Esophagus (tissue), 2 donors: ENCODE measurements around the gene ALKBH5. TPM values are rescaled to one million over a fixed set of nuclear protein-coding genes. Genes with fewer than 3 reads are reported as not detected.

ENCODE experiments used
- H3K27ac ChIP-seq, 2 donors: one replicate each; pipeline ENCODE4 v1.5.1; 2013; ENCODE audit warnings: low read depth in 2 of 2, mild to moderate bottlenecking in 2 of 2, inconsistent platforms in 1 of 2, low read length in 1 of 2, moderate library complexity in 1 of 2
- H3K27me3 ChIP-seq, 2 donors: one replicate each; pipeline ENCODE4 v1.6.1; 2013; ENCODE audit warnings: low read length in 2 of 2, control low read depth in 1 of 2, mild to moderate bottlenecking in 1 of 2; ENCODE audit not compliant: insufficient read depth in 2 of 2, control insufficient read depth in 1 of 2
- H3K36me3 ChIP-seq, 2 donors: one replicate each; pipeline ENCODE4 v1.6.1; 2013; ENCODE audit warnings: low read length in 1 of 2; ENCODE audit not compliant: control insufficient read depth in 2 of 2, insufficient read depth in 2 of 2
- H3K4me1 ChIP-seq, 2 donors: one replicate each; pipeline ENCODE4 v1.6.1; 2013; ENCODE audit warnings: low read length in 1 of 2; ENCODE audit not compliant: control insufficient read depth in 2 of 2, insufficient read depth in 2 of 2
- H3K4me3 ChIP-seq, 2 donors: one replicate each; pipeline ENCODE4 v1.5.1; 2013; ENCODE audit warnings: low read length in 2 of 2, mild to moderate bottlenecking in 2 of 2, low read depth in 1 of 2, moderate library complexity in 1 of 2
- H3K9me3 ChIP-seq, 2 donors: one replicate each; pipeline ENCODE4 v1.6.1; 2013; ENCODE audit warnings: mild to moderate bottlenecking in 2 of 2, low read depth in 1 of 2, low read length in 1 of 2, moderate library complexity in 1 of 2; ENCODE audit not compliant: control insufficient read depth in 2 of 2, insufficient read depth in 1 of 2
- WGBS, 2 donors: extraction: QIAGEN DNeasy Blood & Tissue Kit; methylation state at CpG; one replicate each; pipeline ENCODE4 v1.1.7; 2013; 5-methylcytosine and 5-hydroxymethylcytosine counted together
- polyA plus RNA-seq, 2 donors: library from polyadenylated mRNA; stranded (reverse); fragments of 200-250 nt; gene quantifications; one replicate each; pipeline ENCODE4 v1.2.3, GENCODE V29; 2013
- donor health status: healthy with polysubstance abuse.
- donor health status: Bipolar disorder and iron deficiency.

Gene ALKBH5
- polyA plus RNA-seq, 2 donors: 19.4 to 20.4 TPM

GRCh38 chr17:18251204-18251603 lies 67.6 kb downstream of the ALKBH5 start:
- no peak overlapping the region for H3K4me3 ChIP-seq
- no peaks in the 10 kb centered on the region for H3K9me3 ChIP-seq
- H3K36me3 ChIP-seq: peaks cover 15 to 68% of the 10 kb centered on the region in 2 donors
- H3K27ac ChIP-seq: no peak overlapping the region
- H3K4me1 ChIP-seq: peaks cover 0 to 21% of the 10 kb centered on the region in 2 donors
- 79 to 81% methylated on average over 15 of the region's 15 CpGs for WGBS, 2 donors
- no peaks in the 10 kb centered on the region for H3K27me3 ChIP-seq

DNA sequence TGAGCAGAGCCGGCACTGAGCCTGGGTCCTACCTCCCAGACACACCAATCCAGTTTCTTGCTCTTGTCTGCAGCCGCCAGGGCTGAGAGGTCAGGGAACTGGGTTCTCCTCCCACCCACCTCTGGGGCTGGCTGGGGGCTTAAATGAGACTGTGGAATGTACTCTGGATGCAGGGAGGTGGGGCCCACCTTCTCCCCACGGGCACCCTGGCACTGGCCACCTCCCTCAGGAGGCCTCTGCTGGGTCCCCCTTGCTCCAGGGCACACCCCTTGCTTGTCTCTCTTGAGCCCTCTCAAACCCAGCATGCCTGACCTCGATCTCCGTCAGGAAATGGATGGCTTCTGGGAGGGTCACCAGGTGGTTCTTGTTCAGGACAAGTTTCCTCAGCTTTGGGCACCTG lies 68.5 kb downstream of the ALKBH5 start:
- peaks cover 15 to 66% of the 10 kb centered on the region in 2 donors for H3K36me3 ChIP-seq
- no peaks in the 10 kb centered on the region for H3K27me3 ChIP-seq
- WGBS, 2 donors: 78 to 83% methylated on average over 5 of the region's 5 CpGs
- no peak overlapping the region for H3K27ac ChIP-seq
- peaks cover 0 to 22% of the 10 kb centered on the region in 2 donors for H3K4me1 ChIP-seq
- no peaks in the 10 kb centered on the region for H3K9me3 ChIP-seq
- H3K4me3 ChIP-seq: no peak overlapping the region

GRCh38 chr17:18253187-18253884 lies 69.7 kb downstream of the ALKBH5 start:
- no peak overlapping the region for H3K27ac ChIP-seq
- no peaks in the 10 kb centered on the region for H3K27me3 ChIP-seq
- no peak overlapping the region for H3K4me3 ChIP-seq
- WGBS, 2 donors: 64 to 74% methylated on average over 16 of the region's 16 CpGs
- no peaks in the 10 kb centered on the region for H3K9me3 ChIP-seq
- H3K36me3 ChIP-seq: peaks cover 15 to 63% of the 10 kb centered on the region in 2 donors
- peaks cover 0 to 18% of the 10 kb centered on the region in 2 donors for H3K4me1 ChIP-seq

DNA sequence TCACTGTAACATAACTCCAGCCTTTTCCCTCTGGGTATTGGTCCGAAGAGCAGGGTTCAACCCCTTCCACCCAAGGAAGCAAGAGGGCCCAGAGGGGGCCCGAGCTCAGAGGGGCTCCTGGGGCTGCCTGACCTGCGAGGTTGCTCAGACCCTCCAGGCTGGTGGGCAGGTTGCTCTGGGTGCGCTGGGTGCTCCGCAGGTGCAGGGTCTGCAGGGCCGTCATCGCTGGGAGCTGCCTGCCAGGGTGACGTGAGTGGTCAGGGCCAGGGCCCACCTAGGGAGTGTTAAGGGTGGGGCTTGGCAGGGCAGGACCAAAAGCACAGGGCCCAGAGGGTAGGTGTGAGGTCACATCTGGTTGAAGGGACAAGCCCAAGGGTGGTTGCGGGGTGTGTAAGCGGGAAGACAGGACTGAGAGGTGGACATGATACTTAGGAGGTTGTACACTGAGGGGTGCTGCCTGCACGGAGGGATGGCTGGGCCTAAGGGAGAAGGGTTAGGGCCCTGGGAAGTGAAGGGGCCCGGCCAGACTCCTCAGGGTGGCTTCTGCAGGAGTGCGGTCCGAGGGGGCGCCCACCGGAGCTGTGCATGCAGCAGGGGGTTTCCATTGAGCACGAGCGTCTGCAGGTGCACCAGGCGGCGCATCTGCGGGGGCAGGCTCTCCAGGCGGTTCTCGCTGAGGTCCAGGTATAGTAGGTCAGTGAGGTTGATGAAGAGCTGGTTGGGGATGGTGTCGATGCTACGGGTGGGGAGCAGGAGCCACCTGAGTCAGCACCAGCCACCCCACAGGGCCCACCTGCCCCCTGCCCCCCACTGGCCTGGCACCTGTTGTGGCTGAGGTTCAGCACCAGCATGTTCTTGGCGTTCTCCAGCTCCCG lies 70.6 kb downstream of the ALKBH5 start:
- Histone ChIP-seq H3K9me3 (no peaks in the 10 kb centered on the region), H3K36me3 (peaks cover 13 to 57% of the 10 kb centered on the region in 2 donors), H3K27ac (no peak overlapping the region), H3K4me1 (peaks cover 0 to 18% of the 10 kb centered on the region in 2 donors), H3K4me3 (no peak overlapping the region), H3K27me3 (no peaks in the 10 kb centered on the region)
- 91 to 93% methylated on average over 27 of the region's 27 CpGs for WGBS, 2 donors

DNA sequence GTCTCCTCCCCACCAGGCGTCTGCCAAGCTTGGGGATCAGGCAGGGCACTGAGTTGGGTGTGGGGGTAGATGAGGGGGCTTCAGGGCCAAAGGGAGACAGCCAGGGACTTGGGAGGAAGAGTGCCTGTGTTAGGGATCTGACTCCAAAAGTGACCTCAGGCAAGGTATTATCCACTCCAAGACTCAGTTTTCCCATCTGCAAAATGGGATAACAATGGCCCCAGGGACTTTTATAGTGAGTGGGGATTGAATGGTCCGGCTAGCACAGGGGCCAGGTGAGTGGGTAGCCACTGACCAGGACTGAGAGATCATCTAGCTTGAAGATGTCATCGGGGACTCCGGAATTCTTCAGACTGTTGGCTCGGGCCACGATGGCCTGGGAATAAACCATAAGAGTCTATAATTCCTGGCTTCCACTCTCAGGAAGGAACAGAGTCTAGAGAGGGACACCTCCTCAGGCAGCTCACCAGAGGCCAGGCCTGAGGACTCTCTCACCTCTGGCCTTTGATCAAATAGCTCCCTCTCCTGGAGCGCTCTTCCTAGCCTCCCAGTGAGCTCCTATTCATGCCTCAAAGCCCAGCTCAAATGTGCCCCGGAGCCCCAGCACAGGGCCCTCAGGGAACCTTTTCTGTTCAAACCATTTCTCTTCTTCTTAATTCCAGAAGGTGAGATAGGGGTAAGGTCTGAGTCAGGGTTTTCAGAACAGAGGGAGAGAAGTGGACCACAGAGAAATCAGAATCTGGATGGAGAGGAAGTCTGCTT lies 71.4 kb downstream of the ALKBH5 start:
- 95 to 97% methylated on average over 8 of the region's 8 CpGs for WGBS, 2 donors
- peaks cover 12 to 55% of the 10 kb centered on the region in 2 donors for H3K36me3 ChIP-seq
- H3K4me1 ChIP-seq: peaks cover 0 to 21% of the 10 kb centered on the region in 2 donors
- no peaks in the 10 kb centered on the region for H3K9me3 ChIP-seq
- H3K4me3 ChIP-seq: no peak overlapping the region
- no peak overlapping the region for H3K27ac ChIP-seq
- no peaks in the 10 kb centered on the region for H3K27me3 ChIP-seq

DNA sequence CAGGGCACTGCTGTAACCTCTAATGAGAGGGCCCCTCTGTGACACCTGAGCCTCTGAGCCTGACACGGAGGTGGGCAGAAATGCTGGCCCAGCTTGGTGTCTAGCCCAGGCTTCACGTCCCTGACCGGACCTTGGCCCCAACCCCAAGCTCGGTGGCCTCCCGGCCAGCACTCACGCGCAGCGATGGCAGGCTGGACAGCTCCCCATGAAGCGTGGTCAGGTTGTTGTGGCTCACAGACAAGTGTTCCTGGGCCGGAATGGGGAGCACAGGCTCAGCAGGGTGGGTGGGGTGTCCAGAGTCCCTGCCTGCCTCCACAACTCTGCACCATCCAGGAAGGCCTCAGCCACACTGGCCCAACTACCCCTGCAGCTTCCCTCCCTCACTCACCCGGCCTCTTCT lies 72.7 kb downstream of the ALKBH5 start:
- Histone ChIP-seq H3K36me3 (peaks cover 12 to 43% of the 10 kb centered on the region in 2 donors), H3K4me3 (no peak overlapping the region), H3K9me3 (no peaks in the 10 kb centered on the region), H3K4me1 (peaks cover 0 to 20% of the 10 kb centered on the region in 2 donors), H3K27ac (no peak overlapping the region), H3K27me3 (no peaks in the 10 kb centered on the region)
- WGBS, 2 donors: 82 to 86% methylated on average over 11 of the region's 11 CpGs

DNA sequence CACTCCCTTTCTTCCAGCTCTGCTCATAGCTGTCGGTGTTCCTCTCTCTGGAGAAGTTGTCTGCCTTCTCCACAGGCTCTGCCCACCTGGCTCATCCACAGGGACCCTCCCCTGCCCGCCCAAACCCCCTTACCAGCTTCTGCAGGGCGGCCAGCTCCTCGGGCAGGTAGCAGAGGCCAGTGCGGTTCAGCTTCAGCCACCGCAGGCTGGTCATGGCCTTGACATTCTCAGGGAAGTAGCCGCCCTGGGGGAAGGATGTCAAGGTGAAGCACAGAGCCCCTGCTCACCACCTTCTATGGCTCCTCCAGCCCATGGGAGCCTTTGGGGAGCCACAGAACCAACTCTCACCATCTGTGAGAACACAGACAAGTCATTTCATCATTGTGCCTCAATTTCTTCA lies 73.1 kb downstream of the ALKBH5 start:
- 82 to 83% methylated on average over 7 of the region's 7 CpGs for WGBS, 2 donors
- H3K27me3 ChIP-seq: no peaks in the 10 kb centered on the region
- no peaks in the 10 kb centered on the region for H3K9me3 ChIP-seq
- H3K27ac ChIP-seq: no peak overlapping the region
- H3K36me3 ChIP-seq: peaks cover 10 to 40% of the 10 kb centered on the region in 2 donors
- H3K4me1 ChIP-seq: peaks cover 0 to 24% of the 10 kb centered on the region in 2 donors
- H3K4me3 ChIP-seq: peak overlapping the region; percentile 74 to 92

GRCh38 chr17:18257268-18257981 lies 73.8 kb downstream of the ALKBH5 start:
- no peaks in the 10 kb centered on the region for H3K27me3 ChIP-seq
- H3K9me3 ChIP-seq: no peaks in the 10 kb centered on the region
- H3K4me1 ChIP-seq: peaks cover 0 to 25% of the 10 kb centered on the region in 2 donors
- H3K4me3 ChIP-seq: peak overlapping the region; percentile 74 to 92
- H3K36me3 ChIP-seq: peaks cover 4 to 36% of the 10 kb centered on the region in 2 donors
- H3K27ac ChIP-seq: peak overlapping the region; percentile 97 to 99
- WGBS, 2 donors: 16 to 18% methylated on average over 17 to 18 of the region's 18 CpGs

- H3K27ac ChIP-seq: peak overlapping the region; percentile 97 to 99
- no peaks in the 10 kb centered on the region for H3K9me3 ChIP-seq
- H3K36me3 ChIP-seq: peaks cover 4 to 37% of the 10 kb centered on the region in 2 donors
- H3K4me3 ChIP-seq: peak overlapping the region; percentile 74 to 92
- peaks cover 3 to 25% of the 10 kb centered on the region in 2 donors for H3K4me1 ChIP-seq
- no peaks in the 10 kb centered on the region for H3K27me3 ChIP-seq
- 0% methylated on average over 16 of the region's 16 CpGs for whole genome bisulfite sequencing, 2 donors
Measured at GRCh38 chr17:18257982-18258355, 74.3 kb downstream of the ALKBH5 start.
